ENCODE measurements around the gene CNN3.

GRCh38 chr1:94974241-94974640 is 47.3 kb upstream of the CNN3 start:
- TF ChIP-seq MYC (IDR thresholded peaks at IDR 0.05; ENCODE audit: low read depth, low read length) (no peak), POLR2A (IDR thresholded peaks at IDR 0.05; ENCODE audit: low read depth, low read length) (no peak), MAX (IDR thresholded peaks at IDR 0.05; ENCODE audit: insufficient read depth, insufficient read length) (no peak), JUN (IDR thresholded peaks at IDR 0.05; ENCODE audit: borderline replicate concordance, insufficient read depth, insufficient read length, low read depth) (no peak), EZH2 (IDR thresholded peaks at IDR 0.05; ENCODE audit: borderline replicate concordance, low read depth, low read length, severe bottlenecking) (no peak), POLR2AphosphoS5 (IDR thresholded peaks at IDR 0.05; ENCODE audit: insufficient read depth, low read depth, low read length) (no peak), GATA2 (IDR thresholded peaks at IDR 0.05; ENCODE audit: insufficient read depth, insufficient read length, low read depth, low read length) (no peak), FOS (IDR thresholded peaks at IDR 0.05; ENCODE audit: borderline replicate concordance, insufficient read depth, low read length) (no peak)
- TF ChIP-seq, protein P1, sequence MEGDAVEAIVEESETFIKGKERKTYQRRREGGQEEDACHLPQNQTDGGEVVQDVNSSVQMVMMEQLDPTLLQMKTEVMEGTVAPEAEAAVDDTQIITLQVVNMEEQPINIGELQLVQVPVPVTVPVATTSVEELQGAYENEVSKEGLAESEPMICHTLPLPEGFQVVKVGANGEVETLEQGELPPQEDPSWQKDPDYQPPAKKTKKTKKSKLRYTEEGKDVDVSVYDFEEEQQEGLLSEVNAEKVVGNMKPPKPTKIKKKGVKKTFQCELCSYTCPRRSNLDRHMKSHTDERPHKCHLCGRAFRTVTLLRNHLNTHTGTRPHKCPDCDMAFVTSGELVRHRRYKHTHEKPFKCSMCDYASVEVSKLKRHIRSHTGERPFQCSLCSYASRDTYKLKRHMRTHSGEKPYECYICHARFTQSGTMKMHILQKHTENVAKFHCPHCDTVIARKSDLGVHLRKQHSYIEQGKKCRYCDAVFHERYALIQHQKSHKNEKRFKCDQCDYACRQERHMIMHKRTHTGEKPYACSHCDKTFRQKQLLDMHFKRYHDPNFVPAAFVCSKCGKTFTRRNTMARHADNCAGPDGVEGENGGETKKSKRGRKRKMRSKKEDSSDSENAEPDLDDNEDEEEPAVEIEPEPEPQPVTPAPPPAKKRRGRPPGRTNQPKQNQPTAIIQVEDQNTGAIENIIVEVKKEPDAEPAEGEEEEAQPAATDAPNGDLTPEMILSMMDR (IDR thresholded peaks at IDR 0.05; ENCODE audit: extremely low read depth in 1 of 2, insufficient read depth in 1 of 2, low read depth in 1 of 2, low read length in 2 of 2), result no peak

Measured in endothelial cell of umbilical vein (primary cell).